Measurements from ENCODE around the gene ITPK1.
"Not testable (repeated sequence)": the region's sequence is repeated elsewhere in the genome, so short reads cannot be mapped to it uniquely, and the experiment has no call there.

ITPK1 gene

DNA sequence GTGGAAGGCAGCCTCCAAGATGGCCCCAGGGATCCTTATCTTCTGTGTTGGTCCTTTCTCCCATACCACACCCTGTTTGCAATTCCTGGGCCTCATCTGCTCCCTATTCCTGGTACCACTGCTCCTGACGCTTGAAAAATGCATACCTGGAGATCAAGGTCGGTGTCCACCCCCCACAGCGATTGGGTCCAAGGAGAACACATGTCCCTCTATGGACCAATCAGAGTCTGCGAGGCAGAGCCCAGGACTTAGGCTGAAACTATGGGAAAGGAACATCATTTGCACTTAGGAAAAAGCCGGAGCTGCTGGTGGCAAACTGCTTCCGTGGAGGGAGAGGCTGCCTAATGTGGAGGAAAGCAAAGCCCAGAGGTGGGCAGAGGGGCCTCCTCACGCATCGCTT is 33.3 kb upstream of the ITPK1 start:
- DNase-seq (ENCODE audit: insufficient read length) (no peak), FAIRE-seq (no peak)
- TF ChIP-seq TAF1 (IDR thresholded peaks at IDR 0.05; ENCODE audit: borderline replicate concordance, low read depth, low read length) (no peak), POLR2AphosphoS5 (IDR thresholded peaks at IDR 0.05; ENCODE audit: low read depth, low read length) (no peak), POLR2A (IDR thresholded peaks at IDR 0.05; ENCODE audit: low read depth, low read length) (no peak)

DNA sequence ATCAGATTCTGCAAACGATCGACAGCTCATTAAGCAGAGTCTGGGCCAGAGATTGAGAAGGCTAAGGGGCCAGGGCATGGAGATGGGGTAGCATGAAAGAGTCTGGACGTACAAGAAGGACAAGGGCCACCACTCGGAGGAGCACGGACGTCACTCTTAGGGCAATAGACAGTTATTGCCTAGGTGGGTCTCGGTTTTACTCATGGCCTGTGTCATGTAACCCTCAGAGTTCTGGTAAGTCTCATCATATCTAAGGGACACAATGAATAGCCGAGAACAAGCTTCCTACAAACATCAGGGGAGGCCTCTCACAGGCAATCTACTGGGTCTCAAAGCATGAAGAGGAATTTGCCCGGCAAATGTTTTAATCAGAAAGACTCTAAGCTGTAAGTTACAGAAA is 30.4 kb upstream of the ITPK1 start:
- TF ChIP-seq POLR2AphosphoS5 (IDR thresholded peaks at IDR 0.05; ENCODE audit: low read depth, low read length) (no peak), POLR2A (IDR thresholded peaks at IDR 0.05; ENCODE audit: low read depth, low read length) (no peak), TAF1 (IDR thresholded peaks at IDR 0.05; ENCODE audit: borderline replicate concordance, low read depth, low read length) (no peak)
- FAIRE-seq (peak; percentile 70), DNase-seq (ENCODE audit: insufficient read length) (no peak)

DNA sequence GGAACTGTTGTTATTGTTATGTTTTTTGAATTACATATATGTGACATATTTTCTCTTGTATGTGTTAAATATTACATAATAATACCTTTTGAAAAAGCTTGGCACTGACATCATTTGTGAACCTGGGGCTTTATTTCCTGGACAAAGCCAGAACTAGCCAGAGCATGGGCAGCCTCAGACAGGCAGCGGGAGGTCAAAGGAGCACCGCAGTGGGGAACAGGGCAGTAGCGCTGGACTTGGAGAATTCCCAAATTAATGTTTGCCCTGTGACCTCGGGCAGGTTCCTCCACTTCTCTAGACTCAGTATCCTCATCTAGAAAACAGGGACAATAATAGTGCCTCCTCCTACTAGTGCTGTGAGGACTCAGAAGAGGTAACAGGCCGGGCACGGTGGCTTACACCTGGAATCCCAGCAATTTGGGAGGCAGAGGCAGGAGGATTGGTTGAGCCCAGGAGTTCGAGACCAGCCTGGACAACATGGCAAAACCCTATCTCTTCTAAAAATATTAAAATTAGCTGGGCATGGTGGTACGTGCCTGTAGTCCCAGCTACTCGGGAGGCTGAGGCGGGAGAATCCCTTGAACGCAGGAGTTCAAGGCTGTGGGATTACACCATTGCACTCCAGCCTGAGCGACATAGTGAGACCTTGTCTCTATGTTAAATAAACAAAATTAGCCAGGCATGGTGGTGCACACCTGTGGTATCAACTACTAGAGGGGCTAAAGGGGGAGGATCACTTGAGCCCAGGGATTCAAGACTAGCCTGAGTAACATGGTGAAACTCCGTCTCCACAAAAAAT is 27.3 kb upstream of the ITPK1 start:
- FAIRE-seq (no peak), DNase-seq (ENCODE audit: insufficient read length) (no peak)
- TF ChIP-seq POLR2AphosphoS5 (IDR thresholded peaks at IDR 0.05; ENCODE audit: low read depth, low read length): no peak
- no peak for TF ChIP-seq TAF1 (IDR thresholded peaks at IDR 0.05; ENCODE audit: borderline replicate concordance, low read depth, low read length)
- no peak for TF ChIP-seq POLR2A (IDR thresholded peaks at IDR 0.05; ENCODE audit: low read depth, low read length)

DNA sequence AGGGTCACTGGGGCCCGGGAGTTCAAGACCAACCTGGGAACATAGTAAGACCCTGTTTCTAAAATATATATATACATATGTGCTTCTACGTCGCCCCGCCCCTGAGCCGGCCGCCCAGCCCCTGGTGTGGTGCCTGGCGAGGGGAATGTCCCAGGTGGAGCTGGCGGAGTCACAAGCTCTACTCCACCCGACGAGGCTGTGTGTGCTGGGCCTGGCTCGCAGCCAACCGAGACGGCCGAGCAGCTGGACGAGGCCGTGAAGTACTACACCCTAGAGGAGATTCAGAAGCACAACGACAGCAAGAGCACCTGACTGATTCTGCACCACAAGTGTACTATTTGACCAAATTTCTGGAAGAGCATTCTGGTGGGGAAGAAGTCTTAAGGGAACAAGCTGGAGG is 22.1 kb upstream of the ITPK1 start:
- TF ChIP-seq POLR2AphosphoS5 (IDR thresholded peaks at IDR 0.05; ENCODE audit: low read depth, low read length) (no peak), POLR2A (IDR thresholded peaks at IDR 0.05; ENCODE audit: low read depth, low read length) (no peak), TAF1 (IDR thresholded peaks at IDR 0.05; ENCODE audit: borderline replicate concordance, low read depth, low read length) (no peak)
- no peak for DNase-seq (ENCODE audit: insufficient read length)
- no peak for FAIRE-seq

DNA sequence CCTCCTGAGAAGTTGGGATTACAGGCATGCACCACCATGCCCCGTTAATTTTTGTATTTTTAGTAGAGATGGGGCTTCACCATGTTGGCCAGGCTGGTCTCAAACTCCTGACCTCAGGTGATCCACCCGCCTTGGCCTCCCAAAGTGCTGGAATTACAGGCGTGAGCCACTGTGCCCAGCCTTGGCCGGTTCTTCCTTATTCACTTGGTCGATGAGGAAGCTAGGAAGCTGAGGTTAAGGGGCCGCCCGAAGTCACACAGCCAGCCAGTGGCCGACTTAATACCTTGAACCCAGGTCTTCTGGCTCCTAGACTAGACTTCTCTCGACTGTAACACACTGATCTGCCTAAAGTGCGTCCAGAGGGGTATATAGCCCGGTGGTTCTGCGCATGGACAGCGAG is 20.8 kb upstream of the ITPK1 start:
- DNase-seq (ENCODE audit: insufficient read length); FAIRE-seq: not testable (repeated sequence)

DNA sequence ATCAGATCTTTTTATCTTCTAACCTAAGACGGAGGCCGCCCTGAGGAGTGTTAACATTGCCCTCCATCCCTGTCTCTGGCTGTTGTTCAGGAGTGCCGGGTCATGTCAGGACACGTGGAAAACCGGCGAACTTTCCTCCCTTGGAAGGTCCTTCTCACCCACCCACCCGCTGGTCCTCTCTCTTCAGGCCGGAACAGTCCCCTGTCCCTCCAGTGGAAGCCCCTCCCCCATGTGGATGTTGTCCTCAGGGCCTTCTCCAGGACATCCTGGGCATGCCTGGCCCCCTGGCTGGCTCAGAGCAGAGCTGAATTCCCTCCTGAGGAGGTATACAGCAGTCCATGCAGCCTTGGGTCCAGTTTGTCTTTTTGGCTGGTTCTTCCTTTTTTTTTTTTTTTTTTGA is 20.3 kb upstream of the ITPK1 start:
- no peak for TF ChIP-seq POLR2AphosphoS5 (IDR thresholded peaks at IDR 0.05; ENCODE audit: low read depth, low read length)
- no peak for TF ChIP-seq POLR2A (IDR thresholded peaks at IDR 0.05; ENCODE audit: low read depth, low read length)
- TF ChIP-seq TAF1 (IDR thresholded peaks at IDR 0.05; ENCODE audit: borderline replicate concordance, low read depth, low read length): no peak
- no peak for DNase-seq (ENCODE audit: insufficient read length)
- no peak for FAIRE-seq

GRCh38 chr14:93135399-93135798 is 19.7 kb upstream of the ITPK1 start:
- DNase-seq (ENCODE audit: insufficient read length) (no peak), FAIRE-seq (no peak)
- TF ChIP-seq POLR2A (IDR thresholded peaks at IDR 0.05; ENCODE audit: low read depth, low read length): no peak
- TF ChIP-seq TAF1 (IDR thresholded peaks at IDR 0.05; ENCODE audit: borderline replicate concordance, low read depth, low read length): no peak
- no peak for TF ChIP-seq POLR2AphosphoS5 (IDR thresholded peaks at IDR 0.05; ENCODE audit: low read depth, low read length)

- no peak for DNase-seq (ENCODE audit: insufficient read length)
- no peak for TF ChIP-seq POLR2AphosphoS5 (IDR thresholded peaks at IDR 0.05; ENCODE audit: low read depth, low read length)
- TF ChIP-seq POLR2A (IDR thresholded peaks at IDR 0.05; ENCODE audit: low read depth, low read length): no peak
- no peak for TF ChIP-seq TAF1 (IDR thresholded peaks at IDR 0.05; ENCODE audit: borderline replicate concordance, low read depth, low read length)
- no peak for FAIRE-seq
These were observed 17.7 kb upstream of the ITPK1 start for GRCh38 chr14:93133464-93133863.

- peak; percentile 69 for FAIRE-seq
These were observed 16.8 kb upstream of the ITPK1 start for GRCh38 chr14:93132472-93133065.

DNA sequence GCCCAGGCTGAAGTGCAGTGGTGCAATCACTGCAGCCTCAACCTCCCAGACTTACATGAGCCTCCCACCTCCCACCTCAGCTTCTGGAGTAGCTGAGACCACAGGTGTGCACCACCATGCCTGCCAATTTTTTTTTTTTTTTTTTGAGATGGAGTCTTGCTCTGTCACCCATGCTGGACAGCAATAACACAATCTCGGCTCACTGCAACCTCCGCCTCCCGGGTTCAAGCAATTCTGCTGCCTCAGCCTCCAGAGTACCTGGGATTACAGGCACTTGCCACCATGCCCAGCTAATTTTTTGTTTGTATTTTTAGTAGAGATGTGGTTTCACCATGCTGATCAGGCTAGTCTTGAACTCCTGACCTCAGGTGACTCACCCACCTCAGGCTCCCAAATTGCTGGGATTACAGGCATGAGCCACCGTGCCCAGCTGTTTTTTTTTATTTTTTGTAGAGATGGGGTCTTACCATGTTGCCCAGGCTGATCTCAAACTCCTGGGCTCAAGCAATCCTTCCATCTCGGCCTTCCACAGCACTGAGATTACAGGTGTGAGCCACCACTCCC is 15.6 kb upstream of the ITPK1 start:
- DNase-seq (ENCODE audit: insufficient read length); FAIRE-seq: not testable (repeated sequence)

More at GRCh38 chr14:93132472-93133065, 16.8 kb upstream of the ITPK1 start:
- DNase-seq (ENCODE audit: insufficient read length): no peak
- TF ChIP-seq POLR2AphosphoS5 (IDR thresholded peaks at IDR 0.05; ENCODE audit: low read depth, low read length) (no peak), TAF1 (IDR thresholded peaks at IDR 0.05; ENCODE audit: borderline replicate concordance, low read depth, low read length) (no peak), POLR2A (IDR thresholded peaks at IDR 0.05; ENCODE audit: low read depth, low read length) (no peak)

GRCh38 chr14:93128725-93129459 is 13.2 kb upstream of the ITPK1 start:
- TF ChIP-seq TAF1 (IDR thresholded peaks at IDR 0.05; ENCODE audit: borderline replicate concordance, low read depth, low read length) (no peak), POLR2AphosphoS5 (IDR thresholded peaks at IDR 0.05; ENCODE audit: low read depth, low read length) (no peak), POLR2A (IDR thresholded peaks at IDR 0.05; ENCODE audit: low read depth, low read length) (no peak)
- DNase-seq (ENCODE audit: insufficient read length): no peak
- no peak for FAIRE-seq

DNA sequence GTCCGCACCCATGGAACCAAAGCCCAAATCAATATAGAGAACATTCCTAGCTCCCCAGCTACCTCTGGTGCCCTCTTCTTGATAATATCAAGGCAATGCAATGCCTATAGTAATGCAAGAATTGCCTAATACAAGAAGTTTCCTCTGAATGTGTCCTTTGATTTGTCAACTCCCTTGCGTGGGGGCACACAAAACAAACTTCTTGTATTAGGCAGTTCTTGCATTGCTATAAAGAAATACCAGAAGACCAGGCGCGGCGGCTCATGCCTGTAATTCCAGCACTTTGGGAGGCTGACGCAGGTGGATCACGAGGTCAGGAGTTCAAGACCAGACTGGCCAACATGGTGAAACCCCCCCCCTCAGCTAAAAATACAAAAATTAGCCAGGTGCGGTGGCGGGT is 10.4 kb upstream of the ITPK1 start:
- FAIRE-seq (no peak), DNase-seq (ENCODE audit: insufficient read length) (no peak)
- no peak for TF ChIP-seq TAF1 (IDR thresholded peaks at IDR 0.05; ENCODE audit: borderline replicate concordance, low read depth, low read length)

Measured in GM12892 (cell line).